Esophagus (tissue), 2 donors: ENCODE data around the gene ARF4. TPM values are rescaled to one million over a fixed set of nuclear protein-coding genes. Genes with fewer than 3 reads are reported as not detected.
"Not testable (repeated sequence)": the region's sequence is repeated elsewhere in the genome, so short reads cannot be mapped to it uniquely, and the experiment has no call there.

Experiments used
- H3K27ac ChIP-seq, 2 donors: one replicate each; pipeline ENCODE4 v1.5.1; 2013; ENCODE audit warnings: low read depth in 2 of 2, mild to moderate bottlenecking in 2 of 2, inconsistent platforms in 1 of 2, low read length in 1 of 2, moderate library complexity in 1 of 2
- H3K27me3 ChIP-seq, 2 donors: one replicate each; pipeline ENCODE4 v1.6.1; 2013; ENCODE audit warnings: low read length in 2 of 2, control low read depth in 1 of 2, mild to moderate bottlenecking in 1 of 2; ENCODE audit not compliant: insufficient read depth in 2 of 2, control insufficient read depth in 1 of 2
- H3K36me3 ChIP-seq, 2 donors: one replicate each; pipeline ENCODE4 v1.6.1; 2013; ENCODE audit warnings: low read length in 1 of 2; ENCODE audit not compliant: control insufficient read depth in 2 of 2, insufficient read depth in 2 of 2
- H3K4me1 ChIP-seq, 2 donors: one replicate each; pipeline ENCODE4 v1.6.1; 2013; ENCODE audit warnings: low read length in 1 of 2; ENCODE audit not compliant: control insufficient read depth in 2 of 2, insufficient read depth in 2 of 2
- H3K4me3 ChIP-seq, 2 donors: one replicate each; pipeline ENCODE4 v1.5.1; 2013; ENCODE audit warnings: low read length in 2 of 2, mild to moderate bottlenecking in 2 of 2, low read depth in 1 of 2, moderate library complexity in 1 of 2
- H3K9me3 ChIP-seq, 2 donors: one replicate each; pipeline ENCODE4 v1.6.1; 2013; ENCODE audit warnings: mild to moderate bottlenecking in 2 of 2, low read depth in 1 of 2, low read length in 1 of 2, moderate library complexity in 1 of 2; ENCODE audit not compliant: control insufficient read depth in 2 of 2, insufficient read depth in 1 of 2
- WGBS, 2 donors: extraction: QIAGEN DNeasy Blood & Tissue Kit; methylation state at CpG; one replicate each; pipeline ENCODE4 v1.1.7; 2013; 5-methylcytosine and 5-hydroxymethylcytosine counted together
- polyA plus RNA-seq, 2 donors: library from polyadenylated mRNA; stranded (reverse); fragments of 200-250 nt; gene quantifications; one replicate each; pipeline ENCODE4 v1.2.3, GENCODE V29; 2013
- donor health status: healthy with polysubstance abuse.
- donor health status: Bipolar disorder and iron deficiency.

Gene ARF4
- polyA plus RNA-seq: 100 to 1,000 TPM in 1 of 2 donors, 10 to 100 TPM in 1; 74.8 to 113 TPM

GRCh38 chr3:57597127-57597923 lies at the start of gene ARF4:
Gene ARF4, minus strand, starts transcription at chr3:57597344. Its CDS starts 204 bp downstream, at chr3:57597140.
- Histone ChIP-seq H3K36me3 (no peaks in the 10 kb centered on the region), H3K9me3 (no peaks in the 10 kb centered on the region), H3K27me3 (no peaks in the 10 kb centered on the region), H3K27ac (peak within 1 kb of the TSS; percentile 97 to 100), H3K4me3 (peak within 1 kb of the TSS; percentile 86 to 87), H3K4me1 (no peaks in the 10 kb centered on the region)
- 0% methylated on average over 55 to 67 of the region's 67 CpGs for WGBS, 2 donors

GRCh38 chr3:57646723-57647122 lies 49.6 kb upstream of the ARF4 start:
- H3K36me3 ChIP-seq: peaks cover 6 to 8% of the 10 kb centered on the region in 2 donors
- no peaks in the 10 kb centered on the region for H3K9me3 ChIP-seq
- WGBS, 2 donors: 80 to 84% methylated on average over 2 of the region's 2 CpGs
- H3K27ac ChIP-seq: no peak overlapping the region
- H3K4me1 ChIP-seq: peaks cover 0 to 4% of the 10 kb centered on the region in 2 donors
- no peaks in the 10 kb centered on the region for H3K27me3 ChIP-seq
- H3K4me3 ChIP-seq: no peak overlapping the region

GRCh38 chr3:57644740-57645139 lies 47.6 kb upstream of the ARF4 start:
- Histone ChIP-seq H3K36me3 (peaks cover 6 to 8% of the 10 kb centered on the region in 2 donors), H3K4me3 (no peak overlapping the region), H3K4me1 (peaks cover 0 to 4% of the 10 kb centered on the region in 2 donors), H3K27ac (no peak overlapping the region), H3K27me3 (no peaks in the 10 kb centered on the region), H3K9me3 (no peaks in the 10 kb centered on the region)
- WGBS, 2 donors: 91 to 93% methylated on average over 4 of the region's 4 CpGs

GRCh38 chr3:57637391-57637790 lies 40.2 kb upstream of the ARF4 start:
- no peaks in the 10 kb centered on the region for H3K4me1 ChIP-seq
- no peaks in the 10 kb centered on the region for H3K9me3 ChIP-seq
- no peak overlapping the region for H3K4me3 ChIP-seq
- H3K27ac ChIP-seq: no peak overlapping the region
- peaks cover 3% of the 10 kb centered on the region in 2 donors for H3K36me3 ChIP-seq
- no peaks in the 10 kb centered on the region for H3K27me3 ChIP-seq

GRCh38 chr3:57634259-57634658 lies 37.1 kb upstream of the ARF4 start:
- not testable (repeated sequence) for H3K9me3 ChIP-seq, H3K36me3 ChIP-seq
- WGBS, 2 donors: 92 to 97% methylated on average over 3 of the region's 3 CpGs

GRCh38 chr3:57627976-57628375 lies 30.8 kb upstream of the ARF4 start:
- Histone ChIP-seq H3K9me3 (no peaks in the 10 kb centered on the region), H3K4me1 (peaks cover 0 to 2% of the 10 kb centered on the region in 2 donors), H3K27ac (no peak overlapping the region), H3K4me3 (no peak overlapping the region), H3K27me3 (no peaks in the 10 kb centered on the region), H3K36me3 (peaks cover 4 to 8% of the 10 kb centered on the region in 2 donors)
- WGBS, 2 donors: 56 to 60% methylated on average over 6 of the region's 6 CpGs

More at GRCh38 chr3:57634259-57634658, 37.1 kb upstream of the ARF4 start:
- H3K4me1 ChIP-seq, H3K27ac ChIP-seq, H3K27me3 ChIP-seq, H3K4me3 ChIP-seq: not testable (repeated sequence)

- Histone ChIP-seq H3K9me3 (no peaks in the 10 kb centered on the region), H3K36me3 (peaks cover 4% of the 10 kb centered on the region in 2 donors), H3K4me3 (no peak overlapping the region), H3K27me3 (no peaks in the 10 kb centered on the region), H3K4me1 (no peaks in the 10 kb centered on the region), H3K27ac (no peak overlapping the region)
- 95 to 96% methylated on average over 3 of the region's 3 CpGs for WGBS, 2 donors
These were observed 27.7 kb upstream of the ARF4 start for GRCh38 chr3:57624801-57625200.

GRCh38 chr3:57622362-57622761 lies 25.2 kb upstream of the ARF4 start:
- no peaks in the 10 kb centered on the region for H3K27me3 ChIP-seq
- H3K4me1 ChIP-seq: no peaks in the 10 kb centered on the region
- no peaks in the 10 kb centered on the region for H3K9me3 ChIP-seq
- H3K27ac ChIP-seq: no peak overlapping the region
- H3K4me3 ChIP-seq: no peak overlapping the region
- peaks cover 3 to 4% of the 10 kb centered on the region in 2 donors for H3K36me3 ChIP-seq

GRCh38 chr3:57617739-57618138 lies 20.6 kb upstream of the ARF4 start:
- Histone ChIP-seq H3K36me3 (no peaks in the 10 kb centered on the region), H3K4me1 (no peaks in the 10 kb centered on the region), H3K9me3 (no peaks in the 10 kb centered on the region), H3K27me3 (no peaks in the 10 kb centered on the region), H3K4me3 (no peak overlapping the region), H3K27ac (no peak overlapping the region)
- 96 to 100% methylated on average over 3 of the region's 3 CpGs for WGBS, 2 donors

- Histone ChIP-seq H3K4me1 (no peaks in the 10 kb centered on the region), H3K9me3 (no peaks in the 10 kb centered on the region), H3K36me3 (no peaks in the 10 kb centered on the region)
These were observed 19.1 kb upstream of the ARF4 start for GRCh38 chr3:57616233-57616632.

More at GRCh38 chr3:57616233-57616632, 19.1 kb upstream of the ARF4 start:
- WGBS, 2 donors: 71 to 76% methylated on average over 3 of the region's 3 CpGs
- Histone ChIP-seq H3K27me3 (no peaks in the 10 kb centered on the region), H3K4me3 (no peak overlapping the region), H3K27ac (no peak overlapping the region)
